Ishikawa (cell line): ENCODE data around the gene AZI2.

ENCODE experiments used
- CEBPB ChIP-seq: IDR thresholded peaks from 2 replicates; pipeline ENCODE4 v1.6.1; 2012
- CREB1 ChIP-seq: IDR thresholded peaks from 2 replicates; pipeline ENCODE4 v1.6.1; 2012; ENCODE audit warnings: low read depth
- EGR1 ChIP-seq: IDR thresholded peaks from 2 replicates; pipeline ENCODE4 v1.6.1; 2012
- EP300 ChIP-seq: IDR thresholded peaks from 2 replicates; pipeline ENCODE4 v1.6.1; 2012; ENCODE audit warnings: borderline replicate concordance
- MAX ChIP-seq: IDR thresholded peaks from 2 replicates; pipeline ENCODE4 v1.6.1; 2012
- NFIC ChIP-seq: IDR thresholded peaks from 2 replicates; pipeline ENCODE4 v1.6.1; 2012
- RAD21 ChIP-seq: IDR thresholded peaks from 2 replicates; pipeline ENCODE4 v1.6.1; 2012; ENCODE audit warnings: low read depth
- TAF1 ChIP-seq: IDR thresholded peaks from 2 replicates; pipeline ENCODE4 v1.6.1; 2012; ENCODE audit warnings: low read depth, mild to moderate bottlenecking
- USF1 ChIP-seq: IDR thresholded peaks from 2 replicates; pipeline ENCODE4 v1.6.1; 2012
- YY1 ChIP-seq: IDR thresholded peaks from 2 replicates; pipeline ENCODE4 v1.6.1; 2012; ENCODE audit warnings: low read depth
- ZBTB7A ChIP-seq: IDR thresholded peaks from 2 replicates; pipeline ENCODE4 v1.6.1; 2012; ENCODE audit warnings: low read depth

- no peak for TF ChIP-seq USF1
- TF ChIP-seq ZBTB7A: no peak
- no peak for TF ChIP-seq TAF1
- TF ChIP-seq EP300: no peak
- TF ChIP-seq RAD21: peak; percentile 32
- no peak for TF ChIP-seq NFIC
- TF ChIP-seq MAX: no peak
- no peak for TF ChIP-seq EGR1
- no peak for TF ChIP-seq CEBPB
- TF ChIP-seq CREB1: no peak
- TF ChIP-seq YY1: no peak
These were observed 20.2 kb downstream of the AZI2 start for GRCh38 chr3:28328188-28329151.
